Mesothelial cell of epicardium (in vitro differentiated cells): ENCODE results near the gene FRMPD2. TPM values are rescaled to one million over a fixed set of nuclear protein-coding genes. Genes with fewer than 3 reads are reported as not detected.

Experiments
- DNase-seq, 2 experiments: peaks; one replicate each; pipeline ENCODE4 v3.0.0; 2021; ENCODE audit warnings: low spot score in 2 of 2; ENCODE audit not compliant: unreplicated experiment in 2 of 2
- H3K27ac Mint-ChIP-seq: 2 replicates; pipeline ENCODE4 v1.8.0; 2021; ENCODE audit warnings: mixed read lengths
- H3K27me3 Mint-ChIP-seq: 2 replicates; pipeline ENCODE4 v1.8.0; 2021; ENCODE audit warnings: low read depth, mixed read lengths
- H3K36me3 Mint-ChIP-seq: 2 replicates; pipeline ENCODE4 v1.8.0; 2021; ENCODE audit warnings: mixed read lengths
- H3K4me1 Mint-ChIP-seq: 2 replicates; pipeline ENCODE4 v1.8.0; 2021; ENCODE audit warnings: mixed read lengths
- H3K4me3 Mint-ChIP-seq: 2 replicates; pipeline ENCODE4 v1.8.0; 2021; ENCODE audit warnings: mild to moderate bottlenecking, moderate library complexity, mixed read lengths
- H3K9me3 Mint-ChIP-seq: 2 replicates; pipeline ENCODE4 v1.8.0; 2021; ENCODE audit warnings: mixed read lengths
- total RNA-seq: library from RNA; stranded (reverse); gene quantifications from 3 replicates; pipeline ENCODE4 v1.2.1, GENCODE V29; 2021
- TF ChIP-seq, protein P1 (sequence below): fragments of 200-600 bp; sonication (generic); IDR thresholded peaks from one replicate; pipeline ENCODE4 v1.5.0; 2021; ENCODE audit warnings: antibody characterized with exemption; ENCODE audit not compliant: unreplicated experiment

FRMPD2 gene
- total RNA-seq, 1 donor from 2014 or later: 0.18 TPM

DNA sequence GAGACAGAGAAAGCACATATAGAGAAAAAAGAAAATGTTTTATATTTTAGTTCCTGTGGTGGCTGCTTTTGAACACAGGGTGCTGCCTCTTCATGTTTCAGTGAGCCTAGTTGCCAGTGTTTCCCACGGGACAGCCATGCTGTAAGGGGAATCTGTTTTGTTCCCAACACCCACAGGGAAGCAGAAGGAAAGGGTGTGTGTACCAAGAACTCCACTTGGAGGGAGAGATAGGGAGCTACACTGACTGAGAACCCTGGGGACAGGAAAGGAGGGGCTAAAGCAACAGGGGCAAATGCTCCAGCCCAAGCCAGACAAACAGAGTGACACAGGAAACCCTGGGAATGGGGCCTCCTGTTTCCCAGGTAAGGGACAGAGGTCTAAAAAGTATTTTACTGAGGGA, 40.2 kb downstream of the FRMPD2 start:
- no peak for DNase-seq
- Mint-ChIP-seq H3K4me3 (no peak overlapping the region), H3K27ac (no peak overlapping the region), H3K4me1 (no peaks in the 10 kb centered on the region), H3K36me3 (no peaks in the 10 kb centered on the region), H3K9me3 (no peaks in the 10 kb centered on the region), H3K27me3 (no peaks in the 10 kb centered on the region)
- TF ChIP-seq, protein P1, sequence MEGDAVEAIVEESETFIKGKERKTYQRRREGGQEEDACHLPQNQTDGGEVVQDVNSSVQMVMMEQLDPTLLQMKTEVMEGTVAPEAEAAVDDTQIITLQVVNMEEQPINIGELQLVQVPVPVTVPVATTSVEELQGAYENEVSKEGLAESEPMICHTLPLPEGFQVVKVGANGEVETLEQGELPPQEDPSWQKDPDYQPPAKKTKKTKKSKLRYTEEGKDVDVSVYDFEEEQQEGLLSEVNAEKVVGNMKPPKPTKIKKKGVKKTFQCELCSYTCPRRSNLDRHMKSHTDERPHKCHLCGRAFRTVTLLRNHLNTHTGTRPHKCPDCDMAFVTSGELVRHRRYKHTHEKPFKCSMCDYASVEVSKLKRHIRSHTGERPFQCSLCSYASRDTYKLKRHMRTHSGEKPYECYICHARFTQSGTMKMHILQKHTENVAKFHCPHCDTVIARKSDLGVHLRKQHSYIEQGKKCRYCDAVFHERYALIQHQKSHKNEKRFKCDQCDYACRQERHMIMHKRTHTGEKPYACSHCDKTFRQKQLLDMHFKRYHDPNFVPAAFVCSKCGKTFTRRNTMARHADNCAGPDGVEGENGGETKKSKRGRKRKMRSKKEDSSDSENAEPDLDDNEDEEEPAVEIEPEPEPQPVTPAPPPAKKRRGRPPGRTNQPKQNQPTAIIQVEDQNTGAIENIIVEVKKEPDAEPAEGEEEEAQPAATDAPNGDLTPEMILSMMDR: no peak

GRCh38 chr10:48233559-48234005, 40.9 kb downstream of the FRMPD2 start:
- Mint-ChIP-seq H3K9me3 (no peaks in the 10 kb centered on the region), H3K27me3 (no peaks in the 10 kb centered on the region), H3K27ac (no peak overlapping the region), H3K36me3 (no peaks in the 10 kb centered on the region), H3K4me1 (no peaks in the 10 kb centered on the region), H3K4me3 (no peak overlapping the region)
- TF ChIP-seq, protein P1: no peak
- DNase-seq: no peak

GRCh38 chr10:48232717-48233447, 41.6 kb downstream of the FRMPD2 start:
- no peaks in the 10 kb centered on the region for H3K9me3 Mint-ChIP-seq
- H3K27ac Mint-ChIP-seq: no peak overlapping the region
- H3K27me3 Mint-ChIP-seq: no peaks in the 10 kb centered on the region
- H3K36me3 Mint-ChIP-seq: no peaks in the 10 kb centered on the region
- no peak for DNase-seq
- H3K4me3 Mint-ChIP-seq: no peak overlapping the region
- TF ChIP-seq, protein P1: no peak
- no peaks in the 10 kb centered on the region for H3K4me1 Mint-ChIP-seq

DNA sequence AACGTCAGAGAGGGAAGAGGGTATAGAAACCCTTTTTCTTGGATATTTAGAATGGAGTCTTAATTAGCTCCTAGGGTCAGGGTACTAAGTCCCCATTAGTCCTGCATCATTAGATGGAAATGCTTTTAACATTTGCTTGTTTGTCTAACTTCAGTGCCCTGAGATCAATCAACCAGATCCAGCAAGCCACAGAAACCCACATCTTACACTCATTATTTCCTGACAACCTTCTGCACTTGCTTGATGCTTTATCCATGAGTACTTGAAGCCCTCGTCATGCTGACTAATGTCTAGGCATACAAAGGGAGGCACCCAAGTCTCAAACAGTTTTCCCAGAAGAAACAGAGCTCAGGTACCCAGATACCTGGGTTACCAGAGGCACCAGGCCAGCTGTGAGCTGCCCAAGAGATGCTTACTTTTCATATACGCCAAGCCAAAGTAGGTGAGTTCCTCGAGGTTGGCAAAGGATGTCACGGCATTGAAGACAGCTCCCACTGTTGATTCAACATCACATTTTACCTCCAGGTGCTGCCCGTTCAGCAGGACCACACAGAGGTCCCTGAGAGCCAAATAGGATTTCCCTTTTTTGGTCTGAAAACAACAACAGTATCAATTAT, 42.7 kb downstream of the FRMPD2 start:
- Mint-ChIP-seq H3K4me3 (no peak overlapping the region), H3K9me3 (no peaks in the 10 kb centered on the region), H3K27ac (no peak overlapping the region), H3K27me3 (peaks cover 5% of the 10 kb centered on the region), H3K4me1 (no peaks in the 10 kb centered on the region), H3K36me3 (no peaks in the 10 kb centered on the region)
- TF ChIP-seq, protein P1: no peak
- no peak for DNase-seq

DNA sequence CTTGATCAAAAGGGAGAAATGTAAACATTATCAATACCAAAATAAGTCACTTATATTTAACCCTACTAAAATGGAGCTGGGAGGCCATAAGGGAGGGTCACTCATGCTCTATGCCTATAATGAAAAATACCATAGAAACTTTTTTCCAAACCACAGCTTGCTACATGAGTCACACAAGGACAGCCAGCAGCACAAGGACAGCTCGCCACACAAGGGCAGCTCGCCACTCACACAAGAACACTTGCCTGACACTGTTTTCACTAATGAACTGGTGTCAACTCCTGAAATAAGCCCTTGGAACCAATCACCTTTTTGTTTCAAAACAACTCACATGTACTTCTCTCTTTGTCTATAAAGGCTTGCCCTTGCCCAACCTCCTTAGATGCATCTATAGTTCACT, 43.3 kb downstream of the FRMPD2 start:
- Mint-ChIP-seq H3K27me3 (peaks cover 5% of the 10 kb centered on the region), H3K36me3 (no peaks in the 10 kb centered on the region), H3K4me1 (no peaks in the 10 kb centered on the region), H3K9me3 (no peaks in the 10 kb centered on the region), H3K27ac (no peak overlapping the region), H3K4me3 (no peak overlapping the region)
- no peak for DNase-seq
- TF ChIP-seq, protein P1: no peak
